Thyroid gland (tissue), 4 donors: ENCODE results near the gene TMEM94.

Experiments used
- CTCF ChIP-seq, 6 experiments: fragments of 200-600 bp in 3 of 6; fragments of 450-650 bp in 3 of 6; sonication (generic) in 3 of 6; IDR thresholded peaks; one replicate each; pipeline ENCODE4 v1.5.1; 2016 to 2019; ENCODE audit warnings: antibody characterized with exemption in 6 of 6, mild to moderate bottlenecking in 2 of 6, inconsistent platforms in 1 of 6, moderate library complexity in 1 of 6
- POLR2A ChIP-seq, 2 donors: fragments of 450-650 bp; IDR thresholded peaks; one replicate each; pipeline ENCODE4 v1.6.1; 2017; ENCODE audit warnings: antibody characterized with exemption in 2 of 2, mild to moderate bottlenecking in 2 of 2, moderate library complexity in 1 of 2

GRCh38 chr17:75468779-75469373, 12.4 kb downstream of the TMEM94 start:
- TF ChIP-seq CTCF (IDR thresholded peaks at IDR 0.05) (no peak), POLR2A (IDR thresholded peaks at IDR 0.05) (no peak)
